Muscle of leg (tissue), 11 donors: Measurements from ENCODE around the gene SHB. TPM values are rescaled to one million over a fixed set of nuclear protein-coding genes. Genes with fewer than 3 reads are reported as not detected.

Experiments
- DNase-seq: peaks from one replicate; pipeline ENCODE4 v3.0.0; 2013
- H3K27ac ChIP-seq: one replicate; pipeline ENCODE4 v1.5.1; 2013; ENCODE audit warnings: mild to moderate bottlenecking, low read length, control low read depth
- H3K27me3 ChIP-seq: one replicate; pipeline ENCODE4 v1.6.1; 2013; ENCODE audit warnings: low read length; ENCODE audit not compliant: control insufficient read depth, insufficient read depth
- H3K36me3 ChIP-seq: one replicate; pipeline ENCODE4 v1.6.1; 2013; ENCODE audit warnings: low read length; ENCODE audit not compliant: control insufficient read depth, insufficient read depth
- H3K4me1 ChIP-seq: one replicate; pipeline ENCODE4 v1.6.1; 2013; ENCODE audit warnings: low read length; ENCODE audit not compliant: control insufficient read depth, insufficient read depth
- H3K4me3 ChIP-seq: one replicate; pipeline ENCODE4 v1.5.1; 2013; ENCODE audit warnings: low read length, control low read depth
- H3K9me3 ChIP-seq: replicated peaks from 2 replicates; pipeline ENCODE4 v1.6.1; 2013; ENCODE audit warnings: low read depth, low read length; ENCODE audit not compliant: control insufficient read depth
- WGBS: methylation state at CpG from one replicate; pipeline ENCODE4 v1.1.5; 2013; ENCODE audit warnings: missing lambda C conversion rate; ENCODE audit not compliant: insufficient coverage; 5-methylcytosine and 5-hydroxymethylcytosine counted together
- polyA plus RNA-seq, 8 donors: library from polyadenylated mRNA; unstranded; fragments of 120-200 nt; gene quantifications; one replicate each; pipeline versions ENCODE4 v1.2.1 to v1.2.3, GENCODE V29; 2013; ENCODE audit warnings: inconsistent platforms in 1 of 8, low replicate concordance in 1 of 8; ENCODE audit not compliant: insufficient read length in 8 of 8, insufficient read depth in 1 of 8
- total RNA-seq: library from RNA; stranded (reverse); fragments of 120-200 nt; gene quantifications from one replicate; pipeline ENCODE4 v1.2.4, GENCODE V29; 2013

Gene SHB
- total and polyA plus RNA-seq, 9 donors, result 5.0 to 9.1 (median 6.2) TPM

DNA sequence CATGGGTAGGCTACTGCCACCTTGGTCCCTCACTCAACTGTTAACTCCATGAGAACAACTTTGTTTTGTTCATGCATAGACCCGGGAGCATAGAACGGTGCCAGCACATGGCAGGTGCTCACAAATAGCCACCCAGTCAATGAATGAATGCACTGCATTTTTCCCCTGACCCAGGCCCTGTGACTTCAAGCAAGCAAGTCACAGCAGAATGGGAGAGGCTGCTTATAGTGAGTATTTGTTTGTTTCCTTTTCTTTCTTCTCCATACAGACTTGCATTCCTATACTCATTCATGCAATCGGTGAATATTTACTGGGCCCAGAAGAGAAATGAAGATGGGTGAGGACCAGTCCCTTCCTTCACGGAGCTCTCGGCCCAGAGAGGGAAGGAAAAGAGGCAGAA is 62.0 kb downstream of the SHB start:
- 82% methylated on average over 2 of the region's 5 CpGs for WGBS
- no peak overlapping the region for H3K27ac ChIP-seq
- no peak for DNase-seq

DNA sequence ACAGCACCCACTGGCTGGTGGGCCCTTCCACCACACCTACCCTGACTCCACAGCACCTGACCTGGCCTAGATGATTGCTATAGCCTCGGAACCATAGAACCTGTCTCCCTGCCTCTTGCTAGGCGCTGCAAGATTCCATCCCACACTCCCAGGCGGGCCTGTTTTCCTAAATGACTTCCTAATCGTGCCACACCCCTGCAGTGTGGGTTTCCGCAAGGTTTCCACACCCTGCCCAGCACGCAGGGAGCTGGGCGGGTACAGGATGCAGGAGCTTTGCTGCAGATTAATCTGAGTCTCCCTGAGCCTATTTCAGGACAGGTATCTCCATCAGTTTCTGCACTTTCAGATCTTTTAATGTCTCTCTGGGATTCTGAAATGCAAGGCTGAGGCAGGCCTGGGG is 62.9 kb downstream of the SHB start:
- Histone ChIP-seq H3K9me3 (no peaks in the 10 kb centered on the region), H3K4me1 (peaks cover 26% of the 10 kb centered on the region), H3K4me3 (no peak overlapping the region), H3K27ac (no peak overlapping the region), H3K27me3 (no peaks in the 10 kb centered on the region), H3K36me3 (no peaks in the 10 kb centered on the region)
- no peak for DNase-seq
- WGBS, result 67% methylated on average over 7 of the region's 7 CpGs

More for the DNA sequence above, 62.0 kb downstream of the SHB start:
- H3K4me3 ChIP-seq, result no peak overlapping the region
- H3K4me1 ChIP-seq, result peaks cover 26% of the 10 kb centered on the region
- H3K9me3 ChIP-seq, result no peaks in the 10 kb centered on the region
- no peaks in the 10 kb centered on the region for H3K27me3 ChIP-seq
- peaks cover under 1% of the 10 kb centered on the region for H3K36me3 ChIP-seq

DNA sequence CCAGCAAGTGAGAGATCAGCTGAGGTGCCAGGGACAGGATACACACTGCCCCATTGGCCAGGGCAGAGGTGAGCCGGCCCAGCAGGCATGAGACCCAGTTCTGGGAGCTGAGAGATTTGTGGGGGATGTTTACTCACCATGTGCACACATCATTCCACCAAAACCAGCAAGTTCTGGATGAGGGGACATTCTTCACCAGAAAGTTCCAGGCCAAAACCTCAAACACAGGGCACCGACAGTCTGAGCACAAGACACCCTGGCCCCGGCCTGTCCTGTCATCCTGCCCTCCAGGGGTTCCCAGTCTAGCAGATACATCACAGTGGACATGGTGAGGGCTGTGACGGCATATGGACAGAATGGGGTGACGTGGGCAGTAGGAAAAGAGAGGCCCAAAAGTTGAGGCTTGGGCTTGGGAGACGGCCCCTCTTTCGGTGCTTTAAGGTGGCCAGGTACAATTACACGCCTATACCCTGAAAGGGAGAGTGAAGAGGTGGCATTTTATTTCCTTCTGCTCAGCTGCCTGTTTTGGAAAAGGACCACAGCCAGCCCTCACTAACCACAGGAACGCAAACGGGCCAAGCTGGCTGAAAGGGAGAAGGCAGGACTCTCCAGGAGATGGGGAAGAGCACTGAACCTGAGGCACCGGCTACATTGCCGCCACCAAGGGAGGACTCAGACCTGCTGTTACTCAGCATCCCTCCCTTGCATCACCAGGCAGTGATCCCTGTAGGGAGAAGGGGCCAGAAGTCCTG is 64.0 kb downstream of the SHB start:
- 83% methylated on average over 4 of the region's 12 CpGs for WGBS
- no peak overlapping the region for H3K27ac ChIP-seq
- no peak for DNase-seq
- H3K4me3 ChIP-seq, result no peak overlapping the region
- H3K9me3 ChIP-seq, result no peaks in the 10 kb centered on the region
- no peaks in the 10 kb centered on the region for H3K36me3 ChIP-seq
- peaks cover 26% of the 10 kb centered on the region for H3K4me1 ChIP-seq
- no peaks in the 10 kb centered on the region for H3K27me3 ChIP-seq

DNA sequence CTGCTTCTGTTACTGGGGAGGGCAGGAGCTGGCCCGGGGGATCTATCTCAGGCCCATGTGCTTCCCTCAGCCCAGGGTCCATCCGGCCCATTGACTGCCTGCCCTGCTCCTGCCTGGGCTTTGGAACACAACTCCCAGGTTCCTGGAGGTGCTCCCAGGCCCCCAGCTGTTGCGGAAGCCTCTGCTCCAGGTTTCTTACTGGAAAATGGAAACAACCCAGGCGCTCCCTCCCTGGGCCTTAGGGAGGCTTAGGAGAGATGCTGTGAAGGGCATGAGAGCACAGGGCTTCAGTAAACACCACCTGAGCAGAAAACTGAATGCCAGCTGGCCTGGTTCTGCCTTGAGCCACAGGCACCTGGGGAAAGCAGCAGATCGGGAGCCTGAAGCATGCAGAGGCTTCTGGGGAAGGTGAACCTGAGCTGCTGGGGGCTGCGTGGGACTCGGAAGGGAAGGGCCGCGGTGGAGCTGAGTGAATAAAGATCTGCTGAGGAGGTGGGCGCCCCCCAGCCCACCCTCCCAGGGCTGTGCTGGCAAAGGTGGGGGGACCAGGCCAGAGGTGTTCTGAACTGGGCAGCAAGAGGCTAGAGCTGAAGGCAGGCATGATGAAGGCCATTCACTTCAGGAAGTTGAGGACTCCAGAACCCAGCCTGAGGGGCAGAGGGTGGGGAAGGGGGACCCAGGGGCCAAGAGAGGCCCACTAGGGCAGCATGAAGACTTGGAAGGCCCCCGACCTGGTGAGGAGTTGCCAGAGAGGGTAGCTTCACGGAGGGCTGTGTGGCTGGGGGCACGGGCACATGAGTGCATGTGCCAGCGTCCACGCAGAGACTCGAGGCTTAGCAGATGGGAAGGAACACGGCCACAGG is 64.8 kb downstream of the SHB start:
- H3K9me3 ChIP-seq, result no peaks in the 10 kb centered on the region
- H3K4me1 ChIP-seq, result peaks cover 30% of the 10 kb centered on the region
- WGBS, result 68% methylated on average over 15 of the region's 17 CpGs
- H3K27ac ChIP-seq, result no peak overlapping the region
- no peaks in the 10 kb centered on the region for H3K27me3 ChIP-seq
- no peaks in the 10 kb centered on the region for H3K36me3 ChIP-seq
- no peak for DNase-seq
- no peak overlapping the region for H3K4me3 ChIP-seq

GRCh38 chr9:38003230-38003629 is 65.8 kb downstream of the SHB start:
- Histone ChIP-seq H3K36me3 (no peaks in the 10 kb centered on the region), H3K27ac (no peak overlapping the region), H3K27me3 (no peaks in the 10 kb centered on the region), H3K4me1 (peaks cover 30% of the 10 kb centered on the region), H3K4me3 (no peak overlapping the region), H3K9me3 (no peaks in the 10 kb centered on the region)
- 84% methylated on average over 8 of the region's 8 CpGs for WGBS
- DNase-seq, result no peak

DNA sequence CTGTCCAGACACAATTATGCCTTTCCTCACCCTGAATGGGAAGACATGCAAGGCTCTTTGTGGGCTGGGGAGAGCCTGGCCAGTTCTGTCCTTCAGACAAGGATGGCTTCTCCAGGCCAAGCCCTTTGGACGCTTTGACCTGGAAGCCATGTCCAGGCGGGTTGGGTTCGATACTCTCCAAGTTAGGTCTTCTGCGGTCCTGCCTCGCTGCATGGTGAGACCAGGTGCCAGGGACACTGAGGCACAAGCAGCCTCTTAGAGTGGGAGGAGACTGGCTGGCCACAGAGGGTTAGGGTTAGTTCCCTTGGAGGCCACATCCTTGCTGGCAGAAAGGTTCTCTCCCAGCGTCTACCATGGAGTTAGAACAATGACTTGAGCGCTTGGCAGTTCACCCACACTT is 67.6 kb downstream of the SHB start:
- H3K36me3 ChIP-seq, result no peaks in the 10 kb centered on the region
- no peak for DNase-seq
- no peaks in the 10 kb centered on the region for H3K9me3 ChIP-seq
- H3K4me1 ChIP-seq, result peaks cover 37% of the 10 kb centered on the region
- no peak overlapping the region for H3K27ac ChIP-seq
- 98% methylated on average over 7 of the region's 7 CpGs for WGBS
- H3K4me3 ChIP-seq, result no peak overlapping the region
- H3K27me3 ChIP-seq, result no peaks in the 10 kb centered on the region

DNA sequence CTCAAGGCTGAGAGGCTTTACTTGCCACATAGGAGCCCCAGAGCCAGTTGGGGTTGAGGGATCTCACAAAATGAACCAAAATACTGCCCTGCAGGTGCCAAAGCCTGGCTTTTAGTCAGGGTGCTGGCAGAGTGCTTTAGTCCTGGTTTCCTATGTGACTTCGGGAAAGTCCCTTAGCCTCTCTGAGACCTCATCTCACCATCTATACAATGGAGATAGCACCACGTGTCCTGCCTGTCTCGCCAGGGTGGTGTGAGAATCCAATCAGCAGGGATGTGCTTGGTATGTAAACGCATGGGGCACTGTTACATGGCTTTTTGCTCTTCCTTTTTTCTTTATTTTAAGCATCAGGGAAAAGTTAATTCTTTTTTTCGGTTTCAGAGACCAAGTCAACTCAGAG is 68.3 kb downstream of the SHB start:
- H3K4me1 ChIP-seq, result peaks cover 44% of the 10 kb centered on the region
- no peaks in the 10 kb centered on the region for H3K36me3 ChIP-seq
- no peak overlapping the region for H3K4me3 ChIP-seq
- DNase-seq, result no peak
- H3K27me3 ChIP-seq, result no peaks in the 10 kb centered on the region
- WGBS, result 100% methylated on average over 1 of the region's 5 CpGs
- no peak overlapping the region for H3K27ac ChIP-seq
- no peaks in the 10 kb centered on the region for H3K9me3 ChIP-seq

- Histone ChIP-seq H3K9me3 (no peaks in the 10 kb centered on the region), H3K4me3 (no peak overlapping the region), H3K27me3 (no peaks in the 10 kb centered on the region), H3K27ac (no peak overlapping the region), H3K4me1 (peaks cover 48% of the 10 kb centered on the region), H3K36me3 (no peaks in the 10 kb centered on the region)
- 94% methylated on average over 7 of the region's 9 CpGs for WGBS
- DNase-seq, result no peak
Observed at GRCh38 chr9:38000332-38000731, 68.7 kb downstream of the SHB start.

DNA sequence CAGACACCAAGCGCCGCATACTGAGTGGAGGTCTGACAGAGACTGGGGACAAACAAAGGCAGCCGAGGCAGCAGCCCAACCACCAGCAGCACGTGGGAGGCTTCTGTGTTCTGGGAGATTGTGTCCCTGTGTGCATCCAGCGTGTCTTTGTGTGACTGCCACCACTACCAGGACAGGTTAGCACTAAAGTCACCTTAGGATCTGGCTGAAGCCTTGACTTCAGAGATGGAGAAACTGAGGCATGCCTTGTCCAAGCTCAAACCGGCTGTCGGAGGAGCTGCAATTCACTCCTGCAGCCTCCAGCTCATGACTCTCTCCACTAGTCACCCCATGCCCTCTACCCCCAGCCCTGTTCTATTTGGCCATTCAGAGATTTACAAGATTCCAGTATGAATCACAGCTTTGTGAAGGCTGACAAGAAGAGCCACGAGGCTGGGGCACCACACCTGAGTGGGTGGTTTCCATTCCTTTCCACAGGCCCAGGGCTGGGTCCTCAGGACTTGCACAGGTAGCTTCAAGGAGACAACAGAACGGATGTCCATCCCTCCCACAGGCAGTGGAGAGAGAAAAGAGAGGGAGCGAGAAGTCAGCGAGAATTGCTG is 69.3 kb downstream of the SHB start:
- DNase-seq, result no peak
- Histone ChIP-seq H3K9me3 (no peaks in the 10 kb centered on the region), H3K4me1 (peaks cover 54% of the 10 kb centered on the region), H3K27me3 (no peaks in the 10 kb centered on the region), H3K36me3 (no peaks in the 10 kb centered on the region), H3K4me3 (no peak overlapping the region), H3K27ac (peak overlapping the region; percentile 32)
- 56% methylated on average over 10 of the region's 11 CpGs for WGBS
